Measurements from ENCODE around the gene BRDT.

- TF ChIP-seq POLR2AphosphoS5 (IDR thresholded peaks at IDR 0.05), result no peak
- no peak for TF ChIP-seq CTCF (IDR thresholded peaks at IDR 0.05)
- TF ChIP-seq POLR2A (IDR thresholded peaks at IDR 0.05), result no peak
These were observed 32.3 kb upstream of the BRDT start for GRCh38 chr1:91916811-91917460.
